ENCODE measurements around the gene CACNA2D4.

Gene CACNA2D4

DNA sequence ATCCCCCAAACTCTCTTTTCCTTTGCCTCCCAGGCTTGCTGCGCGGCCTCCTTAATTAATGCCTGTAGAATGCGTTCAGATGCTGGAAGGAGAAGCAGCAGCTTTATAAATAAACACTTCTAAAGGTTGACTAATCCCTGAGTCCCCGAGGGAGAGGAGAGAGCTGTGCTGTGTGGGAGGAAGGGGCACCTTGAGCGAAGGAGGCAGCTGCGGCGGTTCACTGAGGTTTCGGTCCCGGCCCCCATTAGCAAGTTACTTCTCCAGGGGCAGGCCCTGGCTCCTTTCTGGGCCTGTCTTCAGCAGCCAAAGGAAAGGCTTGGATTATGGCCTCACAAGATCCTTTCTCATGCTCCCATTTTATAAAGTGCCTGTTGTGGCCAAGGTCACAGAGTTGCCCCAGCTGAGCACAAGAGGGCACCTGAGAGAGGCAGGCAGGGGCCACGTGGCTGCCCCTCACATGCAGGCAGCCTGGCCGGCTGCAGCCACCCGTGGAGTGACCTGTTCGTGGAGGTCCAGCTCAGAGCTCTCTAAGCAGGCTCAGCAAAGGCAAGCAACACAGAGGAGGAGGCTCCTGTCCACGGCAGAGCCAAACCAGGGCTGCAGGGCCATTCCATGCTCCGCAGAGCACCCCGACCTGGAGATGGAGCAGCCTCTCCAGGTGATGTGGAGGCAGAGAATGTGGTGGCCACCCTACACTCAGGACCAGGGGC lies 15.0 kb upstream of the CACNA2D4 start:
- no peak for DNase-seq

DNA sequence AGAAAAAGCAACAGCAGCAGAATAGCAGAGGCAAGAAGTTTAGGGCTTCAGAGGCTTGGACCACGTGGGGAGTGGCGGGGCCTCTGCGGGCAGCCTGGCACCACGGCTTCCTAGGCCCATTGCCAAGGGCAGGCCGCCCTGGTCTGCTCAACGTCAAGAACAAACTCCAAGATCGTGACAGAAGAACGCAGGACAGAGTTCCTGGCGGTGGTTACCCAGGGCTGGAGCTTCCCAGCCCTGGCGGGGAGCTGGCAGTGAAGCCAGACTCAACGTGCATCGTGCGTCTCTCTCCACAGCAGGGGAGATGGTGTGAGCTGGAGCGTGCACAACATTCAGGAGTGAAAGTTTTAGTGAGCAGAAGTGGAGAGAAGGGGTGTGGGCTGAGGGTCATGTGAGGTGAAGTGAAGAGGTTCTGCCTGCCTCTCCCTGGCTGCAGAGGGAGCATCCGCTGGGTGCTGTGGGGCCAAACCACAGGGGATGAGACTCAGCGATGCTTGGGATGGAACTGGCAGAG lies 13.9 kb upstream of the CACNA2D4 start:
- no peak for DNase-seq

DNA sequence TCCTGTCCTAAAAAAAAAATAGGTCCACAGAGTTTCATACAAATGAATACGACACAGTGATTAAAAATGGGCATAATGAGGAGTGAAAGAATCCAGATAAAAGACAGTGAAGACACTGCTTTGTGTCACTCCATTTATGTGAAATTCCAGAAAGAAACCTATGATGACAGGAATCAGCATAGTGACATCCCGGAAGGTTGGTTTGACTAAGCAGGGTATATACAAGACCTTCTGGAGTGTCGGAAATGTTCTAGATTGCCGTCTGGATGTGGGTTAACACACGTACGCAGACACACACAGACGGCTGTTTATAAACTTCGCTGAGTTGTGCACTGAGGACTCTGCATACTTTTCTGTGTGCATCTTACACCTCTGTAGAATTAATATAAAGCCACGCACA lies 13.2 kb upstream of the CACNA2D4 start:
- DNase-seq, result no peak

DNA sequence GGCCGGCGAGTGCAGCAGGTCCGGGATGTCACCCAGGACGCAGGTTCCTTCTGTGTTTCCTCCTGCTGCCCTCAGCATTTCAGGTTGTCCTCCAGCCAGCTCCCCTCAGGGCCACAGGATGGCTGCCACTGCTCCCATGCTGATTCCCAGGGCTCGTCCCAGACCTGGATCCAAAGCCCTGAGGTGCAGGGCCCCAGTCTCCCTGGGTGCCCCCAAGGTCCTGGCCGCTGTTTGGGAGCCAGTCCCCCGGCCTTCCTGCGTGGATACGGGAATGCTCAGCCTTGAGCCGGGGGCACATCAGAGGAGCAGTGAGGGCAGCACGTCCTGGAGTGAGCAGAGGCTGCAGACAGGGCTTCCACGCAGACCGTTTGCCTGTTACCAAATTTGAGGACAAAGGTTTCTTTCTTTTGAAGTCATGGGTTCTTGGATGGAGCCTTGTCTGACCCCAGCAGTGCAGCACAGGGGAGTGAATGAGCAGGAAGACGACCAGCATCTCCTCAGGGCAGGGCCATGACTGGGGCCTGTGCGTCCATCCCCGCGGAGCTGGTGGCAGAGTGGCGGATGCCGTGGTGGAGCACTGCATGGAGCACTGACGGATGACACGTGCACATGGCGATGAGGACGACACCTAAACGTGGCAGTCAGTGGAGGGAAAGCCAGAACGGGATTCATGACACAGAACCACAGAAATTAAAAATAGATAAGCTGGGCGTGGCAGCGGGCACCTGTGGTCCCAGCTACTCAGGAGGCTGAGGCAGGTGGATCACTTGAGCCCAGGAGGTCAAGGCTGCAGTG lies 12.5 kb upstream of the CACNA2D4 start:
- no peak for DNase-seq

DNA sequence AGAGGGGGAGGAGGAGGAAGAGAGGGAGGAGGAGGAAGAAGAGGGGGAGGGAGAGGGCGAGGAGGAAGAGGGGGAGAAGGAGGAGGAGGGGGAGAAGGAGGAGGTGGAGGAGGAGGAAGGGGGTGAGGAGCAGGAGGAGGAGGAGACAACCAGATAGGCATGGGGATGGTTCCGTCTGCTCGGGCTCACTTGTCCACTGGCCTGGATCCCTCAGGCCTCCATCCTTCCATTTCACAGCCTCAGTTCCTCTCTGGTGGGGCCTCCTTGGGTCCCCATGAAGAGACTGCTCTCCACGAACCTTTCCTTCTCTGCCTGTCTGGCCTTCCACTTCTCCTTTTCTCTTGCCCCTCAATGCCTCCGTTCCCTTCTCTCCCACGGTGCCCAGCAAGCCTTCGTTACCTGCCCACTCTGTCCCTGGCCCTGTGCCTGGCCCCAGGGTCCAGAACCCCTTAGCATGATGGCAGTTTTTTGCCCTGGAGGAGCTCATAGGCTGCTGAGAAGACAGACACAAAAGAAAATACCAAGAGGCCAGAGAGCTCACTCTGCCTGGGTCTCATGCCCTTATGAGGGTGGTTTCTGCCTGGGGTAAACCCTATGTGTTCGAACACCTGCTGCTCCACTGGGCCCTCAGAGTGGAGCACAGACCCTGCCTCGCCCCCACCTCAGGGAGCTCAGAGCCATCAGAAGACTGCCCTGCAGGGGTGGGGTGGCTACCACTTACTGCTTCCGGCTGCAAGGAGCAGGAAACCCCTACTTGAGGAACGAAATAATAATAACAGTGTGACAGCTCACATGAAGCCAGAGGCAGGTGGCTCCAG lies 11.7 kb upstream of the CACNA2D4 start:
- DNase-seq, result no peak

DNA sequence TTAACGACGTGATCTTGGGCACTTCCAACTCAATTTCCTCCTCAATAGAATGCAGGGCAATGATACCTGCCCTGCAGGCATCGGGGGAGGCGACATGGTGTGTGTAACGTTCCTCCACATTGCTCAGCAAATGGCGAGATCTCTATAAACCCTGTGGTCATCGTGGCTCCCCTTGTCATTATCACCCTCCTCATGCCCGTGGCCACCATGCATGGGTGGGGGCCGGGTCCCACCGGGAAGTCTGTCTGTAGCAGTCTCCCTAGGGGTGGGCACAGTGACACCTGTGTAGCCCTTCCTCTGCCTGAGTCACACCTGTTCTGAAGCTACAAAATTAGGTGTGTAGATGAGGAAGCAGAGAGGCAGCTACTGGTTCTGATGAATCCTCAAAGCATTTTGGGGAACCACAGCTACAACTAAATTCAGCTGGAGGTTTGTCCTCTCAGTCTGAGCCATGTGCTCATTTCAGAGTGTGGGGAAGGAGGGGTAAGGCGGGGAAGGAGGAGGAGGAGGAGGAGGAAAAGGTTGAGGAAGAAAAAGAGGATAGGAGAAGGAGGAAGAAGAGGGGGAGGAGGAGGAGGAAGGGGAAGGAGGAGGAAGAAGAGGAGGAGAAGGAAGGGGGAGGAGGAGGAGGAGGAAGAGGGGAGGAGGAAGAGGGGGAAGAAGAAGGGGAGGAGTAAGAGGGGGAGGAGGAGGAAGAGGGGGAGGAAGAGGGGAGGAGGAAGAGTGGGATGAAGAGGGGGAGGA lies 11.0 kb upstream of the CACNA2D4 start:
- DNase-seq, result no peak

DNA sequence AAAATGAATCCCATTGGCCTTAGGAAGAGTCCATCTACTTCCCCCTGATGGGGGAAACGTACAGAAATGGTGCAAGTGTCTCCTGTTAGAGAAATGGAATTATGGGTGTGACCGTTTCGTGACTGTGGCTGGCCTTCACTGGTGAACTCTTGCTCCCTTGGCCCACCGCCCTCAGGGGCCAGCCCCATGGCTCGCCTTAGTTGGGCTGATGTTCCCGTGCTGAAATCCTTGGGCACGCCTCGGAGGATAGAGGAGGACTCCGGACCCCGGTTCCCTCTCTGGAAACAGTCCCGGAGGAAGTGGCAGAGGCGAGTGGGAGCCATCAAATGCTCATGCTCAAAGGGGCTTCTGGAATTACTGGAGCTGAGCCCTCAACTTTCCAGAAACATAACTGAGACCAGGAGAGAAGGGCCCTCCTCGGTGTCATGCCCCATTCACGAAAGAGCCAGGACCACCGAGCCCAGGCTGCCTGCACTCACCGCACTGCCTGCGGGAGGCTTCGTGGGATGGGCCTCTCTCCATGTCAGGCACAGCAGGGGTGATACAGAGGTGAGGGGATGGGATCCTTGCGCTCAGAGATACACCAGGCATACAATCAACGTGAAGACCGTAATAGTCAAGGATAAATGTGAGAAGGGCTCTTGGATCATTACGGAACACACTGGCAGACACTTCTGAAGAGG lies 10.1 kb upstream of the CACNA2D4 start:
- DNase-seq, result no peak

DNA sequence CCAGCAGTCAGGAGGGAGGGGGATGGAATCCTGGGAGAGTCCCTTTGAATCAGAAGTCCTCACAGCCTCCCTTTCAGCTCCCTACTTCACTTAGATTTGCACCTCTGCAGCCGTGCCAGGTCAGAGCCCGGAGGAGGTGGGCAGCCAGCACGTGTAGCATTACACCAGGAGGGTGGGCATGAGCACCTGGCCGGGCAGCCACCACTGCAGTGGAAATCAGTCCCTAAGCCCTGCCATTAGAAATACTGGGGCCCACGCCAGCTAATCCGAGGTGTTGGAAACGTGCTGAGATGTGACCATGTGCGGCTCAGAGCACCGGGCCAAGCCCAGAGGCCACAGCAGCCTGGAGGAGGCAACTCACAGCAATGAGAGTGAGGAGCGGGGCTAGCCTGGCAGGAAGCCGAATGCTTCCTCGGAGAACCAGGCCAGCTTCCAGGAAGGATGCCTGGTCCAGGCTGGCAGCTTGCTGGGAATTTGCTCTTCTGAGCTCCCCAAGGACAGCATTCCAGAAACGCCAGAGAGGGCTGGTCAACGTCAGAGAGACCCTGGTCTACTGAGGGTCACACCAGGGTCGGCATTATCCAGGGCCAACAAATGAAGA lies 9.4 kb upstream of the CACNA2D4 start:
- no peak for DNase-seq

DNA sequence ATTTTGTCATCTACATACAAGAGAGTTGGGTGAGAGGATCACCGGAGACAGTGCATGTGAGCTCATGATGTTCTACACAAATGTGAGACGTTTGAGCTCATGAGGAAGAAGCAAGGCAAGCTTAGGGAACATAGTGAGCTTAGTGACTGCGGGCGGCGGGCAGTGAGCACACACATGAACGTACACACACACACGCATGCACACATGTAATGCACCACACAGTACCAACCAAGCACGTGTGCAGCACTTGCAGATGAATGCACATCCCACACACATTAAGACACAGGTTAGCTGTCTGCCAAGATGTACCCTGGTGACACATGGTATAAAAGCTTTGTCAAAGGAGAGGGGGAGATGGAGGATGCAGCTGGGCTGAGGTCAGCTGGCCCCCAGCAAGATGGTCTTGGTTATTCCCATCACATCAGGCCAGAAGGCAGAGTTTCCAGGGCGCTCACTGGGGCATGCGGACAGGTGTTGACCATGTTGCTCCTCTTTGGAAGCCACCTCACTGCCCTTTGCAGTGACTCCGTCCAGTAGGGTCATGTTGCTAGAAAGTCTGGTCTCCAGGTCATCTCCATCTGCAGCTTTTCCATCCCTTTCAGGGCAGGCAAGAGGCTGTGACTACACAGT lies 8.7 kb upstream of the CACNA2D4 start:
- DNase-seq, result no peak

DNA sequence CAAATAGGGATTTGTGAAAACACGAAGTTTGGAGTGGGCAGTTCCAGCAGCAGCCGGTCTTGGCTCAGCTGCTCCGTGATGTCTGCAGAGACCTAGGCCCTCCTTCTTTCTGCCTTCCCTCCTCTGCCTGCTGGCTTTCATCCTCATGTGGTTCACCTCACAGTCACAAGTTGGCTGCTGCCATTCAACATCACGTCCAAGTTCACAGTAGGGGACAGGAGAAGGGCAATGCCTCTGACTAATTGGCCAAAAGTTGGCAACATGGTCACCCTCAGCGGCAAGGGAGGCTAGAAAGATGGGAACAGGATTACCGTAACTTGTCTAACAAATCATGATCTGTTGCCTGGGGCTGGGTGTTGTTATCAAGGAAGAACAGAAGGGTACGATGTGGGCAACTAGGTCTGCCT lies 7.8 kb upstream of the CACNA2D4 start:
- DNase-seq, result no peak

DNA sequence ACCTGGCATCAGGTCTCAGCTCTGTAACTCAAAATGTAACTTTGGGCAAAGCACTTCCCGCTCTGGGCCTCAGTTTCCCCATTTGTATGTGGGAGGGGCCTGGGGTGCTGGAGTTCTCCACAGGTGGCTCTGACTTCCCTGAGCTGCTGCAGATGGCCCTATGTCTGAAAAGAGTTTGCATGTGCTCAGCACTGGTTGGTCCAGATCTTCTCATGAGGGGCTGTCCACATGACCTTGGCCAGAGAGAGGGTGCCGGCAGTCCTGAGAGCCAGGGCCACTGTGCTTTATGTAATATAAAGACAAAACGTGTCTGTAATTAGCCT lies 7.2 kb upstream of the CACNA2D4 start:
- DNase-seq, result no peak

DNA sequence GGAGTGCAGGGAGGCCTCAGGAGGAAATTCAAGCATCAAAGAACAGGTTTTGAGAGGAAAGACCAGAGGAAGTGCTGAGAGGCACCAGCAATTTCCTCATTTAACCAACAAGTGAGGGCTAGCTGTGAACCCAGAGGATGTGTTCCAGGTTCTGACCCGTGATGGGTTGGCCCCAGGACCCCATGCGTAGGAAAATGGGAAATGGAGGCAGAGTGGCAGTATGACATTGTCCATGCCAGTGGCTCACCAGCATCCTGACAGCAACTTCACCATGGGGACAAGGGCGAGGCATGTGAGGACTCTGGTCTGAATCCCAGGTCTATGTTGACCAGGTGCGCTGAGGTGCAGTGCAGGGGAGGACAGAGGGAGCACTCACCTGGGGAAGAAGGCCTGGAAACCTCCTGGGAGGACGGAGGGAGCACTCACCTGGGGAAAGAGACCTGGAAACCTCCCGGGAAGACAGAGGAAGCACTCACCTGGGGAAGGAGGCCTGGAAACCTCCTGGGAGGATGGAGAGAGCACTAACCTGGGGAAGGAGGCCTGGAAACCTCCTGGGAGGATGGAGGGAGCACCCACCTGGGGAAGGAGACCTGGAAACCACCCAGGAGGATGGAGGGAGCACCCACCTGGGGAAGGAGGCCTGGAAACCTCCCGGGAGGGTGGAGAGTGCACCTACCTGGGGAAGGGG lies 6.7 kb upstream of the CACNA2D4 start:
- DNase-seq, result no peak

DNA sequence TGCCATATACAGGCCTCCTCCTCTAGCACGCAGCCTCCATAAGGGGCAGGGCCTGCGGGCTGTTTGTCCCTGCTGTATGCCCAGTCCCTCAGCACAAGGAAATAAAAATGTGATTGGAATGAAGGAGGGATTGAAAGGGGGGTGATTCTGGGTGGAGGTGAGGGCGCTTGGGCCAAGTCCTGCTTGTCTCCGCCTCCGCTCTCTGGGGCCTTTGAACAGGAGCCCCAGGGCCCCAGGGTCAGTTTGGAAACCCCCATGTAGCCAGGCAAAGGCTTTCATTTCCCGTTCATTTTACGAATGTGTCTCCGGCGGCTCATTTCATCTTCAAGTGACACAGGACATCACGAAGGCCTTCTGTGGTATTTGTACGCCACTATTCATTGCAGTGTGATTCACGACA lies 4.5 kb upstream of the CACNA2D4 start:
- DNase-seq, result no peak

DNA sequence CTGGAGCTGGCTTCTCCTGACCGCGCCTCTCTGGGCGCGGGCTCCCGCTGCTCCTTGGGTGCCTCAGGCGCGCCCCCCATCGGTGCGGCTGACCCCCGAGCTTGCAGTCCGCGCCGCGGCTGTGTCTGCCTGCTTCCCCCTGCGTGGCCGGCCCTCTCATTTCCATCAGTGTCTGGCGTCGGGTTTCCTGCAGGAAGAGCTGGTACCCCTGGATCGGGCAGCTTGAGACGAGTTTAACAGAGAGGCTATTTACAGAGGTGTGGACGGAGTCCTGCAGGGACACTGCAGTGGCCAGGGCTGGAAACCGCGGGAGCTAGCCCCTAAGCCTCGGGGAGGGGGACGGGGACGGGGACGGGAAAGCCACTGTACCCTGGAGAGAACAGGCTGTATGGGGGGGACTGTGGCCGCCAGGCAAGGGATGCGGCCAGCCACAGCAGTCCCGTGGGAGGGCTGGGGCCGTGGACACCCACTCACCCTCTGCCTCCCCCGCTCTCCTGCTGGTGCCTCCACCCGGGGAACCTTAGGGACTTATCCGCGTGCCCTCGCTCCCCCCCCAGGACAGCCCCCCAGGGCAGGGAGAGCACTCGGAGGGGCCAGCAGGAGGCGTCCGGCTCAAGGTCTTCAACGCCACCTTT lies 3.7 kb upstream of the CACNA2D4 start:
- DNase-seq, result no peak

DNA sequence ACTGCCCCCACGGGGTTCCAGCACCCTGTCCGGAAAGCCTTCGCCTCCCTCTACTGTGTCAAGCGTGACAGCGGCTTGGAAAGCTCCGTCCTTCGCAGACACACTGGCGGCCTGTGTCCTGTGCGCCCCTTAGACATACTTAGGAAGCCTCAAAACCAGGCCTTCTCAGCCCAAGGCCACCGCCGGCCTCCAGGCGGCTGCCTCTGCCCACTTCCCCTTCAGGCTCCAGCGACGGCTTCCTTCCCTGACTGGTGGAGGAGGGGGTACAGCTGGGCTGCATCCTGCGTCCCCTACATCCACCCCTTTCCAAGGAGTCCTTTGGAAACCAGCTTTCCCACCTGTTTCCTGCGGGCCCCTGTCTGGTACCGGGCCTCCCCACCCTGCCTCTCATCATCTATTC lies 2.5 kb upstream of the CACNA2D4 start:
- peak; percentile 7 for DNase-seq

DNA sequence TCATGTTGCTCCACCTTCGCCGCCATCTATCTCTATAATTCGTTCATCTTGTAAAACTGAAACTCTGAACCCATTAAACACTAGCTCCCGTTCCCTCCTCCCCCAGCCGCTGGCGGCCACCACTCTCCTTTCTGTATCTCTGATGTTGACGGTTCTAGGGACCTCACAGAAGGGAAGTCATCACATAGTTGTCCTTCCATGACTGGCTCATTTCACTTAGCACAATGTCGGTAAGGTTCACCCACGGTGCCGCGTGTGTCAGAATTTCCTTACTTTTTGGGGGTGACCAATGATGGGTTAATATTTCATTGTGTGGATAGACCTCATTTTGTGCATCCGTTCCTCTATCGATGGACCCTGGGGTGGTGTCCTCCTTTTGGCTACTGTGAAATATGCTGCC lies 2.0 kb upstream of the CACNA2D4 start:
- DNase-seq, result no peak

DNA sequence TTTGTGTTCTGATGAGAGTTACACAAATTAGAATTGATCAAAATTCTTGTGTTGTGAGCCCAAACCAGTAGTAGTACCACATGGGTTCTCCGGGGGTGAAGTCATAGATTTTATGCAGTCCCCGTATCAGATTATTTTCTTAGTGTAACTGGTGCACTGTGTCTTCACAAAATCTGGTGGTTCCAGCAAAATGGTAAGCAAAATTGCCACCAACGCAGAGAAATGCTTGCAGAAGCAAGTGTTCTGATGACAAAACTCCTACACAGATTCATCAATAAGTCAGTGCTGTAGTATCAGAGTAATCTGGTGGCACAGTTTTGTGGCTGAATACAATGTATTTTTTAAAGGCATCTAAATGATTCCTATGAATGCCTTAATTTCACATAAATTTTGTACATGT lies 1.3 kb upstream of the CACNA2D4 start:
- no peak for DNase-seq

DNA sequence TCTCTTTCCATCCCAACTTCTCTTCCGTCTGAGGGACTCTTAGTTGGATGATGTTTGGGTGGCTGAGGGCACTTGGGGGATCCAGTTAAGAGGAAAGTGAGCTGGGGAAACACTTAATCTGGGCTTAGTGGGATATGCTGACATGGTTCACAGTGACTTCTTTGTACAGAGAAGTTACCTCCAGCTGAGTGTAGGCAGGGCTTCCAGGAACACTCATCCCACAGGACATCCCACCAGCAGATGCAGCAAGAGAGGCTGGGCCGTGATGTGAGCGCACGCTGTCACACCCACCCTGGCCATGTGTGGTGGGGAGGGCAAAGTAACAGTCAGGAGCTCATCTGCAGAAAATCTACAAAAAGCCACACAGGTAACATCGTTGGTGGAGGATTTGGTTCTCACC lies 832 bp upstream of the CACNA2D4 start:
- no peak for DNase-seq

DNA sequence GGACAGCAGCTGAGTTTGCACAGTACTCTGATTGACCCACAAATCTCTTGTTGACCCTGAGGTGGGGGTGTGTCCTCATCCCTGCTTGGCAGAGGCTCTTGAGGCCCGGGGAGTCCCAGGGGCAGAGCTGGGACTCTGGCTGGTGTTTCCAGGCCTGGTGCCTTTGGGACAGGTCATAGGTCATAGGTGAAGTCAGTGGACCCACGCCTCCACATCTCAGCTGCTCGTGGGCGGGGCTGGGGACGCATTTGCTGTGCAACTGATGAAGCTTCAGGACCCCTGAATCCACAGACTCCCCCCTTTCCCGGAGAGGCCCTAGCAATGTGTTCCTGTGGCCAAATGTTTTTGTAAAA lies 408 bp upstream of the CACNA2D4 start:
- DNase-seq, result no peak
